Neuronal stem cell (in vitro differentiated cells): Measurements from ENCODE around the gene MALT1.

ENCODE experiments used
- DNase-seq: peaks from one replicate; pipeline ENCODE4 v3.0.0-alpha.2; 2013; ENCODE audit warnings: low spot score
- H2AFZ ChIP-seq: one replicate; pipeline ENCODE4 v1.6.1; 2013; ENCODE audit warnings: mild to moderate bottlenecking, low read length, inconsistent platforms
- H2AK5ac ChIP-seq: 2 replicates; pipeline ENCODE4 v1.6.1; 2013; ENCODE audit warnings: low read depth, mild to moderate bottlenecking, inconsistent platforms, low read length, moderate library complexity, mixed read lengths
- H2BK120ac ChIP-seq: 2 replicates; pipeline ENCODE4 v1.6.1; 2013; ENCODE audit warnings: low read depth, mild to moderate bottlenecking, inconsistent platforms, low read length, moderate library complexity, mixed read lengths
- H2BK12ac ChIP-seq: one replicate; pipeline ENCODE4 v1.6.1; 2013; ENCODE audit warnings: low read length, inconsistent platforms
- H2BK15ac ChIP-seq: 2 replicates; pipeline ENCODE4 v1.6.1; 2013; ENCODE audit warnings: mild to moderate bottlenecking, low read length, inconsistent platforms, mixed read lengths
- H2BK5ac ChIP-seq: one replicate; pipeline ENCODE4 v1.6.1; 2013; ENCODE audit warnings: inconsistent platforms, mild to moderate bottlenecking, low read length, moderate library complexity
- H3K14ac ChIP-seq: one replicate; pipeline ENCODE4 v1.6.1; 2013; ENCODE audit warnings: low read length, inconsistent platforms
- H3K18ac ChIP-seq: 2 replicates; pipeline ENCODE4 v1.6.1; 2013; ENCODE audit warnings: low read length, inconsistent platforms
- H3K23ac ChIP-seq: 2 replicates; pipeline ENCODE4 v1.6.1; 2013; ENCODE audit warnings: low read depth, mild to moderate bottlenecking, mixed read lengths, low read length, inconsistent platforms; ENCODE audit not compliant: poor library complexity
- H3K27ac ChIP-seq: replicated peaks from 3 replicates; pipeline ENCODE4 v1.5.1; 2013; ENCODE audit warnings: low read length, inconsistent platforms
- H3K27me3 ChIP-seq, 3 experiments: 2 replicates each; pipeline ENCODE4 v1.6.1; 2013; ENCODE audit warnings: low read length in 3 of 3, mild to moderate bottlenecking in 2 of 3, inconsistent platforms in 1 of 3, low read depth in 1 of 3, mixed read lengths in 1 of 3, moderate library complexity in 1 of 3; ENCODE audit not compliant: control insufficient read depth in 3 of 3, insufficient read depth in 3 of 3
- H3K36me3 ChIP-seq, 2 donors: replicated peaks in 1 of 2; 2 replicates each; pipeline ENCODE4 v1.6.1; 2013; ENCODE audit warnings: low read length in 2 of 2; ENCODE audit not compliant: control insufficient read depth in 2 of 2, insufficient read depth in 2 of 2
- H3K4ac ChIP-seq: 2 replicates; pipeline ENCODE4 v1.6.1; 2013; ENCODE audit warnings: inconsistent platforms, mild to moderate bottlenecking, low read length, moderate library complexity
- H3K4me1 ChIP-seq, 2 donors: 1 replicate in 1 of 2; 2 replicates in 1 of 2; pipeline ENCODE4 v1.6.1; 2013; ENCODE audit warnings: low read length in 2 of 2, low read depth in 1 of 2; ENCODE audit not compliant: control insufficient read depth in 2 of 2, insufficient read depth in 1 of 2
- H3K4me2 ChIP-seq: one replicate; pipeline ENCODE4 v1.6.1; 2013; ENCODE audit warnings: mild to moderate bottlenecking, low read length, inconsistent platforms; ENCODE audit not compliant: insufficient read depth, poor library complexity, severe bottlenecking
- H3K4me3 ChIP-seq, 2 donors: 2 replicates each; pipeline ENCODE4 v1.5.1; 2013; ENCODE audit warnings: low read length in 2 of 2, mild to moderate bottlenecking in 2 of 2, inconsistent platforms in 1 of 2, moderate library complexity in 1 of 2
- H3K79me1 ChIP-seq: one replicate; pipeline ENCODE4 v1.6.1; 2013; ENCODE audit warnings: low read depth, mild to moderate bottlenecking, inconsistent platforms, low read length, moderate library complexity
- H3K9ac ChIP-seq: one replicate; pipeline ENCODE4 v1.6.1; 2013; ENCODE audit warnings: mild to moderate bottlenecking, low read depth, low read length, inconsistent platforms; ENCODE audit not compliant: poor library complexity
- H3K9me3 ChIP-seq, 2 donors: replicated peaks in 1 of 2; 2 replicates each; pipeline versions ENCODE3 to v1.6.1; 2013; ENCODE audit warnings: low read length in 2 of 2, mild to moderate bottlenecking in 2 of 2, inconsistent platforms in 1 of 2, low read depth in 1 of 2, mixed read lengths in 1 of 2, moderate library complexity in 1 of 2; ENCODE audit not compliant: control insufficient read depth in 2 of 2, insufficient read depth in 1 of 2
- H4K8ac ChIP-seq: one replicate; pipeline ENCODE4 v1.6.1; 2013; ENCODE audit warnings: low read depth, mild to moderate bottlenecking, inconsistent platforms, low read length, moderate library complexity
- H4K91ac ChIP-seq: one replicate; pipeline ENCODE4 v1.6.1; 2013; ENCODE audit warnings: low read length, low read depth, mild to moderate bottlenecking, inconsistent platforms; ENCODE audit not compliant: poor library complexity
- WGBS, 2 donors: extraction: QIAGEN DNeasy Blood & Tissue Kit; methylation state at CpG; one replicate each; pipeline ENCODE4 v1.1.7; 2013; ENCODE audit warnings: missing lambda C conversion rate in 2 of 2, mixed read lengths in 1 of 2; ENCODE audit not compliant: insufficient read length in 2 of 2, insufficient replicate concordance in 1 of 2; ENCODE audit errors: extremely low coverage in 2 of 2; 5-methylcytosine and 5-hydroxymethylcytosine counted together

MALT1 gene

DNA sequence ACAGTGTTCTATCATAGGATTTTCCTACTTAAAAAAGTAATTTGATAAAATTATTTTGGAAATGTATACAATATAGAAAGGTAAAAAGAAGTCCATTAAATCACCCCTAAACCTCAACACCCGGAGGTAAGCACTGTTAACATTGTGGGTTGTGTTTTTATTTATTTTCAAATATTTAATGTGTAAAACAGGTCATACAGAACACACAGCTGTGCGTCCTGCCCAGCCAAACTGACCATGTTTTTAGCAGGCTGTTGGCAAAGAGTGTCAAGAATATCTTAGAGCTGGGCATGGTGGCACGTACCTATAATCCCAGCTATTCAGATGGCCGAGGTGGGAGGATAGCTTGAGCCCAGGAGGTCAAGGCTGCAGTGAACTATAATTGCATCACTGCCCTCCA, 114.6 kb downstream of the MALT1 start:
- Histone ChIP-seq H2BK5ac (no peak overlapping the region), H3K4ac (no peak overlapping the region), H3K9ac (no peak overlapping the region), H2AFZ (no peak overlapping the region), H3K4me3 (no peak overlapping the region), H3K9me3 (no peaks in the 10 kb centered on the region), H2BK120ac (no peak overlapping the region), H3K79me1 (no peaks in the 10 kb centered on the region), H4K8ac (no peak overlapping the region), H3K27ac (no peak overlapping the region), H3K4me1 (peaks cover 31 to 33% of the 10 kb centered on the region in 2 donors), H3K23ac (no peak overlapping the region), H3K14ac (no peak overlapping the region), H3K36me3 (no peaks in the 10 kb centered on the region), H4K91ac (no peak overlapping the region), H3K4me2 (no peak overlapping the region), H2BK12ac (no peak overlapping the region), H2BK15ac (no peak overlapping the region), H3K18ac (no peak overlapping the region), H3K27me3 (no peaks in the 10 kb centered on the region), H2AK5ac (no peak overlapping the region)
- no CpG with 5 or more reads among the region's 4 CpGs for WGBS, 2 donors
- no peak for DNase-seq

DNA sequence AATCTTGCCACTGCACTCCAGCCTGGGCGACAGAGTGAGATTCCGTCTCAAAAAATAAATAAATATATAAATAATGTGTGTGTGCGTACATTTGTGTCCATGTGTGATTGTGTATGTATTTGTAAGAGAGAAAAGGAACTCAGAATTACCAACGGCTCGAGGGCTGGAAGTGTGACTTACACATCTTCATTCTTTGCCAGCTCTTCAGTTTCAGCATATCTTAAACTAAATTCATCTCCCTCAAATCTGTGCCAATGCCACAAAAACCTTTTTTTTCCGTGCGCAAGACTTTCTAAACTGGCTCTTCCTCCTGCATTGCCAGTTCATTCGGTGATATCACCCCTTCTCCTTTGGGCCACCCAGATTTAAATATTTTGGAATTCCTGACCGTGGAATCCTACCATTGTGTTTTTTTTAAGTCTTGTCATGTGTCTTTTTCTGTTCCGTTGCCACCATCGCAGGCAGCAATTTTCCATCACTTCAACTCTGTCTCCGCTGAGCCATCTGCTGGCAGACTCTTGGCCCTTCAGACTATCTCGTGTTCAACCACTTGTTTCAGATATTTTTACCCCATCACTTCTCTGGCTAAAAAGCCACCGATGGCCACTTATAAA, 116.4 kb downstream of the MALT1 start:
- H3K4me1 ChIP-seq: peaks cover 30 to 33% of the 10 kb centered on the region in 2 donors
- no peak overlapping the region for H2AFZ ChIP-seq
- no peak overlapping the region for H4K8ac ChIP-seq
- H3K9me3 ChIP-seq: no peaks in the 10 kb centered on the region
- no peak overlapping the region for H3K23ac ChIP-seq
- H2AK5ac ChIP-seq: no peak overlapping the region
- H4K91ac ChIP-seq: no peak overlapping the region
- no peak overlapping the region for H3K18ac ChIP-seq
- WGBS, 2 donors: no CpG with 5 or more reads among the region's 14 CpGs
- no peak for DNase-seq
- H3K4ac ChIP-seq: no peak overlapping the region
- H3K9ac ChIP-seq: no peak overlapping the region
- no peaks in the 10 kb centered on the region for H3K27me3 ChIP-seq
- H2BK5ac ChIP-seq: no peak overlapping the region
- H3K27ac ChIP-seq: no peak overlapping the region
- H2BK15ac ChIP-seq: no peak overlapping the region
- no peak overlapping the region for H2BK120ac ChIP-seq
- H3K14ac ChIP-seq: no peak overlapping the region
- H2BK12ac ChIP-seq: no peak overlapping the region
- H3K4me3 ChIP-seq: no peak overlapping the region
- no peaks in the 10 kb centered on the region for H3K79me1 ChIP-seq
- no peak overlapping the region for H3K4me2 ChIP-seq
- no peaks in the 10 kb centered on the region for H3K36me3 ChIP-seq

DNA sequence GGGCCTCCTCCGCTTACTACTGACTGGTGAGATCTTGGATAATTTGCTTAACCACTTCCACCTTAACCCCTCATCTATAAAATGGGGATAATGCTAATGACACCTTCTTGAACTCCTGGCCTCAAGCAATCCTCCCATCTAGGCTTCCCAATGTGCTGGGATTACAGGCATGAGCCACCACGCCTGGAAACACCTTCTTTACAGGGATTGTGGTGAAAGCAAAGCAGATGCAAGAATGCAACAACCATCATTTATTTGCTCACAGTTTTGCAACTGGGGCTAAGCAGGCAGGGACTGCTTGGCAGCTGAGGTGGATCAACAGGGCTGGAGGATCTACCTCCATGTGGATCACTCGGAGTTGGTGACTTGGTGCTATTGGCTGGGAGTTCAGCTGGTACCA, 117.2 kb downstream of the MALT1 start:
- WGBS, 2 donors: no CpG with 5 or more reads among the region's 3 CpGs
- peak overlapping the region; percentile 25 for H2BK5ac ChIP-seq
- no peak overlapping the region for H3K4me2 ChIP-seq
- no peak overlapping the region for H3K4me3 ChIP-seq
- no peaks in the 10 kb centered on the region for H3K27me3 ChIP-seq
- H3K14ac ChIP-seq: no peak overlapping the region
- H4K91ac ChIP-seq: no peak overlapping the region
- no peaks in the 10 kb centered on the region for H3K9me3 ChIP-seq
- H3K23ac ChIP-seq: no peak overlapping the region
- no peak overlapping the region for H4K8ac ChIP-seq
- peak overlapping the region; percentile 61 for H3K18ac ChIP-seq
- DNase-seq: no peak
- peak overlapping the region; percentile 59 for H2BK12ac ChIP-seq
- H3K9ac ChIP-seq: no peak overlapping the region
- H3K4me1 ChIP-seq: peaks cover 30 to 33% of the 10 kb centered on the region in 2 donors
- peak overlapping the region; percentile 23 for H2AK5ac ChIP-seq
- H3K4ac ChIP-seq: no peak overlapping the region
- H2BK120ac ChIP-seq: no peak overlapping the region
- no peaks in the 10 kb centered on the region for H3K79me1 ChIP-seq
- H2AFZ ChIP-seq: peak overlapping the region; percentile 80
- H3K36me3 ChIP-seq: no peaks in the 10 kb centered on the region
- H3K27ac ChIP-seq: no peak overlapping the region
- no peak overlapping the region for H2BK15ac ChIP-seq

DNA sequence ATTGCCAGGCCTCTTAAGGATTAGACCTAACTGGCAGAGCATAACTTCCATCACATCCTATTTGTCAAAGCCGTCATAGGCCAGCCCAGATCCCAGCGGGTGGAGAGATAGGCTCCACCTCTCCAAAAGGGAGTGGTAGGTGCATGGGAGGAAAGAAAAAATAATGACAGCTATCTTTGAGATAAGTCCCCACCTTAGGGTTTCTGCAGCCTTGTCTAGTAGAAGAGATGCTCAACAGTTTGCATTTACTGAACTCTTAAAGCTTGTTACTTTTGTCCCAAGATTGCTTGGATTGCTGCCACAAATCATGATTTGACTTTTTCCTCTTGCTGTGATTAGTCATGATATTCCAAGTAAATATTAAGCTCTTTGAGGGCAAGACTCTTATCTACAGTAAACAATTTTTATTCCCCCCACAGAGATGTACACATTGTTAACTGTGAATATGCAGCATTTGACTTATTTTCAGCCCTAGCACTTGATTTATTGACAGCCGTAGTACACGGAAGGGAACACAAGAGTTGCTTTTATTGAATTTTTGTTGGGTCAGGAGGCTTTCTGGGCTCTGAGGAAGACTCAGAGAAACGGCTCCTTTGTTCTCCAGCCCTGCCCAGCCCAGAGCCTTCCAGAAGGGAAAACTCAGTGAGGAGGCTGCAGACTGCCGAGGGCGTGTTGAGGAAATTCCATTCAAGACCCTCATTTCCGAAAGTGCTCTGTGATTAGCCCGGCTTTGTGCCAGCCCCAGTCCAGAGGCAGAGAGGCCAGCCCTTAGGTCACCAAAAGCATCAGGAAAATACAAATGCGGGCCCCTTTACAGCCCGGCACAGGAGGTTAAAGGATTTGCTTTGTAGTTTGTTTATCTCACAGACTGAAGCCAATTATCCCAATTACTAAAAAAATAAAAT, 118.0 kb downstream of the MALT1 start:
- Histone ChIP-seq H2AFZ (peak overlapping the region; percentile 80), H2BK12ac (no peak overlapping the region), H3K18ac (no peak overlapping the region), H3K4ac (no peak overlapping the region), H3K23ac (no peak overlapping the region), H3K27me3 (no peaks in the 10 kb centered on the region), H3K27ac (peak overlapping the region; percentile 65), H2BK120ac (no peak overlapping the region), H2BK15ac (no peak overlapping the region), H3K4me2 (no peak overlapping the region), H3K4me1 (peaks cover 29 to 33% of the 10 kb centered on the region in 2 donors), H3K14ac (no peak overlapping the region), H3K4me3 (peak overlapping the region in 1 of 2 donors; percentile 25), H2BK5ac (peak overlapping the region; percentile 25), H3K36me3 (no peaks in the 10 kb centered on the region), H2AK5ac (peak overlapping the region; percentile 23), H3K9ac (no peak overlapping the region), H3K9me3 (no peaks in the 10 kb centered on the region), H3K79me1 (no peaks in the 10 kb centered on the region), H4K91ac (no peak overlapping the region), H4K8ac (no peak overlapping the region)
- DNase-seq: no peak
- WGBS, 2 donors: no CpG with 5 or more reads among the region's 11 CpGs
